Kidney (tissue), 2 donors: ENCODE results near the gene NRM. TPM values are rescaled to one million over a fixed set of nuclear protein-coding genes. Genes with fewer than 3 reads are reported as not detected.

ENCODE experiments used
- polyA plus RNA-seq: library from polyadenylated mRNA; stranded (reverse); fragments of 350-450 nt; fragmentation: Illumina TruSeq; extraction: RNeasy Lipid Tissue Mini Kit (QIAGEN cat#74804); gene quantifications from one replicate; pipeline ENCODE4 v1.2.3, GENCODE V29; 2014; ENCODE audit warnings: low read depth, low replicate concordance; ENCODE audit not compliant: insufficient read depth
- total RNA-seq: library from RNA; stranded (reverse); fragmentation: NEBNext Ultra II Directional; extraction: Animal tissue kit (Norgen Biotek cat#: 25700); gene quantifications from one replicate; pipeline ENCODE4 v1.2.1, GENCODE V29; 2021
- donor health status: DM: yes; HTN: yes; CAD: no.

Gene NRM
- total and polyA plus RNA-seq, 2 donors from 2014 or later: 14.2 TPM

Other genes with a start within 250 kb of the NRM start
- 525 TPM for gene HLA-E, start 201.5 kb downstream of the NRM start, total RNA-seq
- gene HLA-E, start 201.5 kb downstream of the NRM start, polyA plus RNA-seq: 387 TPM
- 70.4 TPM for gene GNL1, start 134.5 kb downstream of the NRM start, total RNA-seq
- 64.9 TPM for gene GNL1, start 134.5 kb downstream of the NRM start, polyA plus RNA-seq
- 9.3 TPM for gene PRR3, start 133.7 kb downstream of the NRM start, total RNA-seq
- gene PRR3, start 133.7 kb downstream of the NRM start, polyA plus RNA-seq: 7.9 TPM
- gene ABCF1, start 119.5 kb downstream of the NRM start, total RNA-seq: 47.2 TPM
- 32.9 TPM for gene ABCF1, start 119.5 kb downstream of the NRM start, polyA plus RNA-seq
- gene PPP1R10, start 73.7 kb downstream of the NRM start, total RNA-seq: 65.0 TPM
- 19.7 TPM for gene PPP1R10, start 73.7 kb downstream of the NRM start, polyA plus RNA-seq
- 62.1 TPM for gene MRPS18B, start 73.1 kb downstream of the NRM start, total RNA-seq
- 135 TPM for gene MRPS18B, start 73.1 kb downstream of the NRM start, polyA plus RNA-seq
- gene ATAT1, start 64.1 kb downstream of the NRM start, total RNA-seq: 10.4 TPM
- 12.4 TPM for gene ATAT1, start 64.1 kb downstream of the NRM start, polyA plus RNA-seq
- 27.4 TPM for gene C6orf136, start 43.9 kb downstream of the NRM start, total RNA-seq
- gene C6orf136, start 43.9 kb downstream of the NRM start, polyA plus RNA-seq: 45.6 TPM
- gene DHX16, start 18.0 kb downstream of the NRM start, total RNA-seq: 30.5 TPM
- gene DHX16, start 18.0 kb downstream of the NRM start, polyA plus RNA-seq: 26.7 TPM
- 51.9 TPM for gene PPP1R18, start 4.3 kb downstream of the NRM start, total RNA-seq
- 17.1 TPM for gene PPP1R18, start 4.3 kb downstream of the NRM start, polyA plus RNA-seq
- 47.9 TPM for gene MDC1, start 26.3 kb upstream of the NRM start, total RNA-seq
- gene MDC1, start 26.3 kb upstream of the NRM start, polyA plus RNA-seq: 9.5 TPM
- 295 TPM for gene TUBB, start 29.4 kb upstream of the NRM start, total RNA-seq
- gene TUBB, start 29.4 kb upstream of the NRM start, polyA plus RNA-seq: 197 TPM
- 227 TPM for gene FLOT1, start 51.7 kb upstream of the NRM start, total RNA-seq
- 317 TPM for gene FLOT1, start 51.7 kb upstream of the NRM start, polyA plus RNA-seq
- gene IER3, start 53.6 kb upstream of the NRM start, total RNA-seq: 59.5 TPM
- gene IER3, start 53.6 kb upstream of the NRM start, polyA plus RNA-seq: 94.3 TPM
- 362 TPM for gene DDR1, start 193.5 kb upstream of the NRM start, total RNA-seq
- gene DDR1, start 193.5 kb upstream of the NRM start, polyA plus RNA-seq: 95.8 TPM
- 39.3 TPM for gene GTF2H4, start 217.2 kb upstream of the NRM start, total RNA-seq
- 20.9 TPM for gene GTF2H4, start 217.2 kb upstream of the NRM start, polyA plus RNA-seq
- gene VARS2, start 223.3 kb upstream of the NRM start, total RNA-seq: 34.5 TPM
- 30.4 TPM for gene VARS2, start 223.3 kb upstream of the NRM start, polyA plus RNA-seq
- 30.5 TPM for gene SFTA2, start 241.2 kb upstream of the NRM start, total RNA-seq
- 7.4 TPM for gene SFTA2, start 241.2 kb upstream of the NRM start, polyA plus RNA-seq
- gene MUCL3, start 250.0 kb upstream of the NRM start, total RNA-seq: 0.13 TPM
- not detected for gene MUCL3, start 250.0 kb upstream of the NRM start, polyA plus RNA-seq